HG03097 (cell line): Measurements from ENCODE around the gene SEC23A.
"Not testable (repeated sequence)": the region's sequence is repeated elsewhere in the genome, so short reads cannot be mapped to it uniquely, and the experiment has no call there.

ENCODE experiments used
- ATAC-seq: cut with Tn5 transposase; IDR thresholded peaks from one replicate; pipeline ENCODE4 v1.9.1; 2021; ENCODE audit not compliant: unreplicated experiment, low FRiP score

SEC23A gene

GRCh38 chr14:39094515-39094914, 8.5 kb downstream of the SEC23A start:
- ATAC-seq: no peak

GRCh38 chr14:39091716-39092115, 11.3 kb downstream of the SEC23A start:
- ATAC-seq: no peak

- no peak for ATAC-seq
Observed at GRCh38 chr14:39090548-39091111, 12.4 kb downstream of the SEC23A start.

- no peak for ATAC-seq
Observed at GRCh38 chr14:39087493-39087892, 15.5 kb downstream of the SEC23A start.

- no peak for ATAC-seq
Observed at GRCh38 chr14:39085933-39086332, 17.1 kb downstream of the SEC23A start.

- ATAC-seq: no peak
Observed at GRCh38 chr14:39083127-39083526, 19.9 kb downstream of the SEC23A start.

GRCh38 chr14:39080886-39081285, 22.1 kb downstream of the SEC23A start:
- no peak for ATAC-seq

GRCh38 chr14:39071096-39071495, 31.9 kb downstream of the SEC23A start:
- ATAC-seq: no peak

GRCh38 chr14:39069923-39070322, 33.1 kb downstream of the SEC23A start:
- no peak for ATAC-seq

GRCh38 chr14:39069169-39069805, 33.7 kb downstream of the SEC23A start:
- ATAC-seq: not testable (repeated sequence)

- ATAC-seq: peak; percentile 98
Observed at GRCh38 chr14:39060818-39061437, 42.1 kb downstream of the SEC23A start.

GRCh38 chr14:39055786-39056474, 47.1 kb downstream of the SEC23A start:
- no peak for ATAC-seq

GRCh38 chr14:39052869-39053454, 50.1 kb downstream of the SEC23A start:
- not testable (repeated sequence) for ATAC-seq

GRCh38 chr14:39050389-39050788, 52.6 kb downstream of the SEC23A start:
- ATAC-seq: no peak

GRCh38 chr14:39045889-39046288, 57.1 kb downstream of the SEC23A start:
- not testable (repeated sequence) for ATAC-seq

- ATAC-seq: no peak
Observed at GRCh38 chr14:39043352-39043943, 59.6 kb downstream of the SEC23A start.

- no peak for ATAC-seq
Observed at GRCh38 chr14:39040529-39040928, 62.5 kb downstream of the SEC23A start.

GRCh38 chr14:39038542-39038941, 64.5 kb downstream of the SEC23A start:
- no peak for ATAC-seq

GRCh38 chr14:39036760-39037159, 66.3 kb downstream of the SEC23A start:
- ATAC-seq: no peak

GRCh38 chr14:39035336-39035735, 67.7 kb downstream of the SEC23A start:
- ATAC-seq: no peak
